WERI-Rb-1 (cell line): Measurements from ENCODE around the gene PTGS2.

ENCODE experiments used
- DNase-seq: peaks from one replicate; pipeline ENCODE4 v3.0.0-alpha.2; 2020
- H3K27ac ChIP-seq: fragments of 250-450 bp; sonication (Bioruptor Pico); 2 replicates; pipeline ENCODE4 v1.5.1; 2020; ENCODE audit warnings: mild to moderate bottlenecking, moderate library complexity
- H3K27me3 ChIP-seq: fragments of 250-450 bp; sonication (Bioruptor Pico); 2 replicates; pipeline ENCODE4 v1.5.1; 2021; ENCODE audit warnings: mild to moderate bottlenecking, low read depth, moderate library complexity; ENCODE audit not compliant: insufficient read depth, severe bottlenecking
- H3K36me3 ChIP-seq: fragments of 250-450 bp; sonication (Bioruptor Pico); 2 replicates; pipeline ENCODE4 v1.5.1; 2020; ENCODE audit warnings: mild to moderate bottlenecking, moderate library complexity
- H3K4me3 ChIP-seq: 2 replicates; pipeline ENCODE4 v1.5.1; 2011; ENCODE audit warnings: low read depth, mild to moderate bottlenecking, control low read depth, low read length
- H3K9me3 ChIP-seq: fragments of 250-450 bp; sonication (Bioruptor Pico); 2 replicates; pipeline ENCODE4 v1.5.1; 2021; ENCODE audit warnings: mild to moderate bottlenecking, moderate library complexity; ENCODE audit not compliant: severe bottlenecking
- TF ChIP-seq, protein P1 (sequence below): IDR thresholded peaks from 2 replicates; pipeline ENCODE4 v1.5.1; 2011; ENCODE audit warnings: low read depth, mild to moderate bottlenecking, control low read depth, inconsistent platforms, low read length

Gene PTGS2

DNA sequence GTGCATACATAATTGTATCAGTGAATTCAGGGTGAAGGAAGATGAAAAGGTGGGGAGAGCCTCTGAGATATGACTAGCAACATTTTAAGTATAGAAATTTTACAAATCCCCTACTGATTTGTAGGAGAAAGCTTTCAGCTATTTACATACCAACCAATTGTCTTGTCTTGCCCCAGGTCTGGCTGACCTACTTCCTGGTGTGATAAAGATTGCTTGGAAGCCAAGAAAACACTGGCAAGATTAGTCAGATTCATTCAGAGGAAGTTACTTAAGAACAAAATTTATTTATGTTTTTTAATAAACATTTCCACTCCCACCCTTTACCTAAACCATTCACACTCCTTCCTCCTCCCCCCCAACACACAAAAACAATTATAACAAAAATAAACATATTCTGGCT, 17.5 kb downstream of the PTGS2 start:
- TF ChIP-seq, protein P1, sequence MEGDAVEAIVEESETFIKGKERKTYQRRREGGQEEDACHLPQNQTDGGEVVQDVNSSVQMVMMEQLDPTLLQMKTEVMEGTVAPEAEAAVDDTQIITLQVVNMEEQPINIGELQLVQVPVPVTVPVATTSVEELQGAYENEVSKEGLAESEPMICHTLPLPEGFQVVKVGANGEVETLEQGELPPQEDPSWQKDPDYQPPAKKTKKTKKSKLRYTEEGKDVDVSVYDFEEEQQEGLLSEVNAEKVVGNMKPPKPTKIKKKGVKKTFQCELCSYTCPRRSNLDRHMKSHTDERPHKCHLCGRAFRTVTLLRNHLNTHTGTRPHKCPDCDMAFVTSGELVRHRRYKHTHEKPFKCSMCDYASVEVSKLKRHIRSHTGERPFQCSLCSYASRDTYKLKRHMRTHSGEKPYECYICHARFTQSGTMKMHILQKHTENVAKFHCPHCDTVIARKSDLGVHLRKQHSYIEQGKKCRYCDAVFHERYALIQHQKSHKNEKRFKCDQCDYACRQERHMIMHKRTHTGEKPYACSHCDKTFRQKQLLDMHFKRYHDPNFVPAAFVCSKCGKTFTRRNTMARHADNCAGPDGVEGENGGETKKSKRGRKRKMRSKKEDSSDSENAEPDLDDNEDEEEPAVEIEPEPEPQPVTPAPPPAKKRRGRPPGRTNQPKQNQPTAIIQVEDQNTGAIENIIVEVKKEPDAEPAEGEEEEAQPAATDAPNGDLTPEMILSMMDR, result no peak
- H3K9me3 ChIP-seq, result no peaks in the 10 kb centered on the region
- DNase-seq, result no peak

DNA sequence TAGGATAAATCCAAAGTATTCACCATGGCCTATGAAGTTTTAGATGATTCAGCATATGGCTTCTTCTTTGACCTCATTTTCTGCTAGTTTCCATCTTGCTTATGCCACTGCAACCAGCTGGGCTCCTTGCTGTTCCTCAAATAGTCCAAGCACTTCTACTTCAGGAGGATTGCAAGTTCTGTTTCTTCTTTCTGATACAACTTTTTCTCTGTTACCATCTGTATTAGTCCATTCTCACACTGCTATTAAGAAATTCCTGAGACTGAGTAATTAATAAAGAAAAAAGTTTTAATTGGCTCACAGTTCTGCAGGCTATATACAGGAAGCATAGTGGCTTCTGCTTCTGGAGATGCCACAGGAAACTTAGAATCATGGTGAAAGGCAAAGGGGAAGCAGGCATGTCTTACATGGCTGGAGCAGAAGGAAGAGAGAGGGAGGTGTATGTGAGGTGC, 20.3 kb downstream of the PTGS2 start:
- H3K27me3 ChIP-seq, result no peaks in the 10 kb centered on the region
- TF ChIP-seq, protein P1, result no peak
- H3K4me3 ChIP-seq, result no peak overlapping the region
- no peak overlapping the region for H3K27ac ChIP-seq
- no peak for DNase-seq
- no peaks in the 10 kb centered on the region for H3K9me3 ChIP-seq
- no peaks in the 10 kb centered on the region for H3K36me3 ChIP-seq

More for the DNA sequence above, 17.5 kb downstream of the PTGS2 start:
- Histone ChIP-seq H3K27ac (no peak overlapping the region), H3K27me3 (no peaks in the 10 kb centered on the region), H3K4me3 (no peak overlapping the region), H3K36me3 (no peaks in the 10 kb centered on the region)

GRCh38 chr1:186658999-186659398, 21.2 kb downstream of the PTGS2 start:
- DNase-seq, result no peak
- Histone ChIP-seq H3K9me3 (no peaks in the 10 kb centered on the region), H3K27me3 (no peaks in the 10 kb centered on the region), H3K4me3 (no peak overlapping the region), H3K36me3 (no peaks in the 10 kb centered on the region), H3K27ac (no peak overlapping the region)
- TF ChIP-seq, protein P1, result no peak

DNA sequence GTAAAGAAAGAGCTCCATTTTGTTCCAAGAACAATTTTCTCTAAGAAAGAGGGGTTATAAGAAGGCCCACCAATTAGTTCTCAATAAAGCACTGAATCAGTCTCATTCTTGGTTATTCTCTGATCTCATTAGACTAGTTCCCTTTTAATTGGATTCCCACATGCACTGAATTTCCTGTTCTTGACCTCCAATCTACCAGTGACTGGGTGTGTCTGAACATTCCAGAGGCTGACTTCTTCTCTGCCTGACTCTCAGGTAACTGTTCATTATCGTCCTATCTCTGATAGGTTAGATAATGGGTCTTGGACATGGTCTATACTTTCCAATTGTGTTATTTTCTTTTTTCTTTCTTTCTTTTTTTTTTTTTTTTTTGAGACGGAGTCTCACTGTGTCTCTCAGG, 22.7 kb downstream of the PTGS2 start:
- Histone ChIP-seq H3K36me3 (no peaks in the 10 kb centered on the region), H3K9me3 (no peaks in the 10 kb centered on the region), H3K27ac (no peak overlapping the region), H3K27me3 (no peaks in the 10 kb centered on the region), H3K4me3 (no peak overlapping the region)
- TF ChIP-seq, protein P1, result no peak
- no peak for DNase-seq

- DNase-seq, result no peak
- Histone ChIP-seq H3K36me3 (no peaks in the 10 kb centered on the region), H3K9me3 (no peaks in the 10 kb centered on the region), H3K27ac (no peak overlapping the region), H3K27me3 (no peaks in the 10 kb centered on the region), H3K4me3 (no peak overlapping the region)
- TF ChIP-seq, protein P1, result no peak
Observed at GRCh38 chr1:186655876-186656275, 24.3 kb downstream of the PTGS2 start.

GRCh38 chr1:186654741-186655140, 25.5 kb downstream of the PTGS2 start:
- DNase-seq, result no peak
- TF ChIP-seq, protein P1, result no peak
- Histone ChIP-seq H3K27me3 (no peaks in the 10 kb centered on the region), H3K9me3 (no peaks in the 10 kb centered on the region), H3K27ac (no peak overlapping the region), H3K4me3 (no peak overlapping the region), H3K36me3 (no peaks in the 10 kb centered on the region)
